HepG2 (cell line): Measurements from ENCODE around the gene CLDN9. TPM values are rescaled to one million over a fixed set of nuclear protein-coding genes. Genes with fewer than 3 reads are reported as not detected.

Experiments
- ATAC-seq: fragments of 200-7000 bp; cut with Tn5 transposase; 3 replicates; pipeline ENCODE4 v1.9.1; 2020; ENCODE audit warnings: mild to moderate bottlenecking, moderate library complexity
- BruUV-seq: library from RNA; stranded (reverse); fragments of 400-500 nt; replicated peaks from 2 replicates; lab custom pipeline; 2021; lab: Mats Ljungman, UMichigan
- CTCF ChIA-PET: fragments of 300-600 bp; formaldehyde crosslinking; extraction: SDS; loops from one replicate; lab custom pipeline; 2021; ENCODE audit warnings: low total read pairs, inconsistent platforms, low intra/inter-chr PET ratio; lab: Yijun Ruan, JAX
- POLR2A ChIA-PET: fragments of 350-600 bp; sonication (Branson Sonifier 250); formaldehyde crosslinking; loops from one replicate; lab custom pipeline; 2020; ENCODE audit warnings: antibody characterized with exemption, inconsistent platforms; lab: Yijun Ruan, JAX
- DNase-seq: peaks from one replicate; pipeline ENCODE4 v3.0.0-alpha.2; 2015; ENCODE audit warnings: low spot score
- FAIRE-seq: peaks from 3 replicates; lab custom pipeline; 2011; peaks lifted over from hg19 to GRCh38; lab: Jason Lieb, UNC
- H2AFZ ChIP-seq: one replicate; pipeline ENCODE4 v1.6.1; 2011; ENCODE audit warnings: low read length, inconsistent platforms
- H3K27ac ChIP-seq: fragments of 300-600 bp; 3 replicates; pipeline ENCODE4 v1.8.0; 2011; ENCODE audit warnings: mixed run types, mild to moderate bottlenecking, mixed read lengths, low read length, inconsistent platforms; ENCODE audit not compliant: insufficient read depth; ENCODE audit errors: extremely low read length
- H3K27me3 ChIP-seq, 2 experiments: fragments of 200-600 bp in 1 of 2; 2 replicates in 1 of 2; 3 replicates in 1 of 2; pipeline versions ENCODE4 v1.6.0 to v1.8.0; 2011; ENCODE audit warnings: low read length in 2 of 2, mild to moderate bottlenecking in 2 of 2, moderate library complexity in 2 of 2, inconsistent platforms in 1 of 2; ENCODE audit not compliant: insufficient read depth in 2 of 2, control insufficient read depth in 1 of 2
- H3K36me3 ChIP-seq, 2 experiments: fragments of 200-600 bp in 1 of 2; replicated peaks in 1 of 2; 2 replicates in 1 of 2; 3 replicates in 1 of 2; pipeline versions ENCODE4 v1.5.1 to v1.8.0; 2011; ENCODE audit warnings: low read length in 2 of 2, inconsistent platforms in 1 of 2; ENCODE audit not compliant: insufficient read depth in 2 of 2, control insufficient read depth in 1 of 2
- H3K4me1 ChIP-seq: 2 replicates; pipeline ENCODE4 v1.5.1; 2012; ENCODE audit warnings: low read length, inconsistent platforms; ENCODE audit not compliant: insufficient read depth
- H3K4me2 ChIP-seq: 2 replicates; pipeline ENCODE4 v1.6.0; 2011; ENCODE audit warnings: low read depth, low read length, inconsistent platforms
- H3K4me3 ChIP-seq, 3 experiments: fragments of 200-600 bp in 1 of 3; sonication (generic), shearing (Covaris generic) in 1 of 3; replicated peaks in 1 of 3; 2 replicates each; pipeline ENCODE4 v1.5.1; 2011 to 2016; ENCODE audit warnings: low read length in 3 of 3, inconsistent platforms in 2 of 3, low read depth in 2 of 3, mild to moderate bottlenecking in 2 of 3, control low read depth in 1 of 3, mixed read lengths in 1 of 3; ENCODE audit not compliant: insufficient read depth in 1 of 3
- H3K79me2 ChIP-seq: one replicate; pipeline ENCODE4 v1.6.1; 2011; ENCODE audit warnings: low read length, inconsistent platforms; ENCODE audit not compliant: insufficient read depth
- H3K9ac ChIP-seq: 2 replicates; pipeline ENCODE4 v1.6.0; 2011; ENCODE audit warnings: mild to moderate bottlenecking, low read depth, low read length, inconsistent platforms; ENCODE audit not compliant: insufficient read depth
- H3K9me3 ChIP-seq: 2 replicates; pipeline ENCODE4 v1.5.1; 2012; ENCODE audit warnings: mild to moderate bottlenecking, low read length
- H4K20me1 ChIP-seq: 2 replicates; pipeline ENCODE4 v1.6.0; 2011; ENCODE audit warnings: inconsistent platforms, mild to moderate bottlenecking, low read length, moderate library complexity; ENCODE audit not compliant: insufficient read depth
- ARNTL ChIP-seq: sonication (generic); formaldehyde crosslinking; IDR thresholded peaks from 2 replicates; pipeline ENCODE4 v1.4.0; 2020; ENCODE audit warnings: mild to moderate bottlenecking, missing genetic modification reagents
- MAFF ChIP-seq: IDR thresholded peaks from 2 replicates; pipeline ENCODE4 v1.6.1; 2011; ENCODE audit warnings: low read depth, low read length, improper control_type of control experiment
- PITX1 ChIP-seq: sonication (generic); formaldehyde crosslinking; IDR thresholded peaks from 2 replicates; pipeline ENCODE4 v1.5.1; 2020; ENCODE audit warnings: mild to moderate bottlenecking, missing genetic modification reagents
- STAT5B ChIP-seq: sonication (generic); formaldehyde crosslinking; IDR thresholded peaks from 2 replicates; pipeline ENCODE4 v1.4.0; 2020; ENCODE audit warnings: missing genetic modification reagents
- TEAD3 ChIP-seq: optimal IDR thresholded peaks from 2 replicates; pipeline ENCODE3; 2016; ENCODE audit warnings: borderline replicate concordance
- ZBTB20 ChIP-seq: sonication (generic); formaldehyde crosslinking; IDR thresholded peaks from 2 replicates; pipeline ENCODE4 v1.8.1; 2023; ENCODE audit warnings: missing genetic modification reagents, low read depth, mild to moderate bottlenecking, borderline replicate concordance
- ZBTB42 ChIP-seq: sonication (generic); formaldehyde crosslinking; IDR thresholded peaks from 2 replicates; pipeline ENCODE4 v1.5.0; 2020; ENCODE audit warnings: mild to moderate bottlenecking, missing genetic modification reagents
- ZNF296 ChIP-seq: sonication (generic); formaldehyde crosslinking; conservative IDR thresholded peaks from 2 replicates; pipeline ENCODE4 v1.5.0; 2020; ENCODE audit warnings: mild to moderate bottlenecking, missing genetic modification reagents
- ZNF660 ChIP-seq: sonication (generic); formaldehyde crosslinking; IDR thresholded peaks from 2 replicates; pipeline ENCODE4 v1.5.1; 2020; ENCODE audit warnings: mild to moderate bottlenecking, low read depth, missing genetic modification reagents, borderline replicate concordance
- ZSCAN29 ChIP-seq: sonication (generic); formaldehyde crosslinking; conservative IDR thresholded peaks from 2 replicates; pipeline ENCODE4 v1.4.0; 2020; ENCODE audit warnings: mild to moderate bottlenecking, missing genetic modification reagents
- WGBS: methylation state at CpG from one replicate; pipeline ENCODE4 v1.1.6; 2017; ENCODE audit warnings: low lambda C conversion rate; 5-methylcytosine and 5-hydroxymethylcytosine counted together
- in situ Hi-C: cut with HindIII; loops from 2 replicates; pipeline ENCODE4 v1.10.0; 2017; ENCODE audit warnings: low pct_unique_long_range_greater_than_20kb; ENCODE audit not compliant: extremely low pct_ligation_motif_present
- intact Hi-C: fragments of 100-400 bp; cut with micrococcal nuclease; formaldehyde crosslinking; loops from one replicate; pipeline ENCODE4 v1.10.0; 2022; ENCODE audit not compliant: unreplicated experiment
- polyA plus RNA-seq, 8 experiments: library from polyadenylated mRNA; depleted of rRNA in 3 of 8; stranded (reverse) in 7 of 8; unstranded in 1 of 8; fragments of >200 nt; fragmentation: Illumina TruSeq in 4 of 8; extraction: Trizol in 4 of 8; gene quantifications; 2 replicates each; pipeline versions ENCODE4 v1.2.1 to v1.2.3, GENCODE V29; 2011 to 2016; ENCODE audit warnings: low read depth in 4 of 8, missing spikeins in 1 of 8, mixed read lengths in 1 of 8; ENCODE audit not compliant: insufficient read depth in 1 of 8
- total RNA-seq, 5 experiments: library from RNA; depleted of rRNA; stranded (reverse); fragments of >200 nt; fragmentation: Illumina TruSeq; extraction: Trizol; gene quantifications; 2 replicates each; pipeline ENCODE4 v1.2.3, GENCODE V29; 2016; ENCODE audit warnings: low read depth in 1 of 5
- TF ChIP-seq, protein P1 (sequence below): sonication (generic); formaldehyde crosslinking; IDR thresholded peaks from 2 replicates; pipeline ENCODE4 v1.8.1; 2022; ENCODE audit warnings: low read depth, mild to moderate bottlenecking, missing genetic modification reagents
- TF ChIP-seq, protein P2 (sequence below): sonication (generic); formaldehyde crosslinking; IDR thresholded peaks from 2 replicates; pipeline ENCODE4 v1.4.0; 2020; ENCODE audit warnings: missing genetic modification reagents; ENCODE audit errors: not compliant biosample characterization
- TF ChIP-seq, protein P3 (sequence below): sonication (generic); formaldehyde crosslinking; IDR thresholded peaks from 2 replicates; pipeline ENCODE4 v1.8.0; 2022; ENCODE audit warnings: mild to moderate bottlenecking, missing genetic modification reagents, moderate library complexity
- TF ChIP-seq, protein P4 (sequence below): sonication (generic); formaldehyde crosslinking; IDR thresholded peaks from 2 replicates; pipeline ENCODE4 v1.5.1; 2020; ENCODE audit warnings: missing genetic modification reagents, mild to moderate bottlenecking, borderline replicate concordance

Gene CLDN9
- total and polyA plus RNA-seq, 2 of the 13 experiments (the other 11 are each of a cell fraction or from before 2014, with no cell fraction given), result 0.15 to 0.26 TPM

- TF ChIP-seq STAT5B (CRISPR knock-in tag), result no peak
- TF ChIP-seq ZBTB20 (CRISPR knock-in tag), result no peak
- TF ChIP-seq, protein P1, sequence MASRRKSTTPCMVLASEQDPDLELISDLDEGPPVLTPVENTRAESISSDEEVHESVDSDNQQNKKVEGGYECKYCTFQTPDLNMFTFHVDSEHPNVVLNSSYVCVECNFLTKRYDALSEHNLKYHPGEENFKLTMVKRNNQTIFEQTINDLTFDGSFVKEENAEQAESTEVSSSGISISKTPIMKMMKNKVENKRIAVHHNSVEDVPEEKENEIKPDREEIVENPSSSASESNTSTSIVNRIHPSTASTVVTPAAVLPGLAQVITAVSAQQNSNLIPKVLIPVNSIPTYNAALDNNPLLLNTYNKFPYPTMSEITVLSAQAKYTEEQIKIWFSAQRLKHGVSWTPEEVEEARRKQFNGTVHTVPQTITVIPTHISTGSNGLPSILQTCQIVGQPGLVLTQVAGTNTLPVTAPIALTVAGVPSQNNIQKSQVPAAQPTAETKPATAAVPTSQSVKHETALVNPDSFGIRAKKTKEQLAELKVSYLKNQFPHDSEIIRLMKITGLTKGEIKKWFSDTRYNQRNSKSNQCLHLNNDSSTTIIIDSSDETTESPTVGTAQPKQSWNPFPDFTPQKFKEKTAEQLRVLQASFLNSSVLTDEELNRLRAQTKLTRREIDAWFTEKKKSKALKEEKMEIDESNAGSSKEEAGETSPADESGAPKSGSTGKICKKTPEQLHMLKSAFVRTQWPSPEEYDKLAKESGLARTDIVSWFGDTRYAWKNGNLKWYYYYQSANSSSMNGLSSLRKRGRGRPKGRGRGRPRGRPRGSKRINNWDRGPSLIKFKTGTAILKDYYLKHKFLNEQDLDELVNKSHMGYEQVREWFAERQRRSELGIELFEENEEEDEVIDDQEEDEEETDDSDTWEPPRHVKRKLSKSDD (CRISPR knock-in tag), result no peak
- TF ChIP-seq, protein P2, sequence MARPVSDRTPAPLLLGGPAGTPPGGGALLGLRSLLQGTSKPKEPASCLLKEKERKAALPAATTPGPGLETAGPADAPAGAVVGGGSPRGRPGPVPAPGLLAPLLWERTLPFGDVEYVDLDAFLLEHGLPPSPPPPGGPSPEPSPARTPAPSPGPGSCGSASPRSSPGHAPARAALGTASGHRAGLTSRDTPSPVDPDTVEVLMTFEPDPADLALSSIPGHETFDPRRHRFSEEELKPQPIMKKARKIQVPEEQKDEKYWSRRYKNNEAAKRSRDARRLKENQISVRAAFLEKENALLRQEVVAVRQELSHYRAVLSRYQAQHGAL (CRISPR knock-in tag), result no peak
- TF ChIP-seq ZNF660 (CRISPR knock-in tag), result no peak
- TF ChIP-seq ARNTL, result no peak
- no peak for TF ChIP-seq TEAD3 (CRISPR knock-in tag)
- TF ChIP-seq ZNF296, result no peak
Measured at GRCh38 chr16:3022684-3023414, 10.1 kb downstream of the CLDN9 start (continued).

DNA sequence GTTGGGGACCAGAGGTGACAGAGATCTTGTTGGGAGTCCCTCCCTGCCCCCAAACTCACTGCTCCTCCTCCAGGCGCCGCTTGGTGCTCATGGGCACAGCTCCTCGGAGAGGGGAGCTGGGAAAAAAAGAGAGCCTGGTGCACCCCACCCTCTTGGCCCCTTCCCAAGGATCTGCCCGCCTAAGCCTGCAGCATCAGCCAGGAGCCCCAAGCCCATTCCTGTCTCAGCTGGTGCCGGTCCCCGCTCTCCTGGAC, 10.6 kb downstream of the CLDN9 start:
- in situ Hi-C loops (no loop called here), intact Hi-C loops (no loop called here)
- Histone ChIP-seq H4K20me1 (peaks cover 31% of the 10 kb centered on the region; the same call in 1 of the 2 replicates), H3K4me1 (peaks cover 50% of the 10 kb centered on the region), H3K27ac (peak overlapping the region; percentile 93), H3K9ac (peak overlapping the region; percentile 99), H3K4me3 (peak overlapping the region; percentile 62 to 93 (median 65)), H3K79me2 (peaks cover 5% of the 10 kb centered on the region), H3K36me3 (peaks cover 16 to 17% of the 10 kb centered on the region in 2 experiments; a peak in 4 of 5 replicates), H3K27me3 (no peaks in the 10 kb centered on the region; a peak in 2 of 5 replicates), H3K9me3 (no peaks in the 10 kb centered on the region), H2AFZ (no peak overlapping the region), H3K4me2 (peak overlapping the region; percentile 85)
- no peak for DNase-seq
- no CpG with 5 or more reads among the region's 6 CpGs for WGBS
- POLR2A ChIA-PET, result interaction anchor here (1.2 to 18.8 kb wide), 13 partner anchors 8 to 271 kb away, joined by 3 to 750 read pairs (median 4); partner anchors contain the start of genes CLDN9, IL32, KREMEN2 and PKMYT1
- BruUV-seq, result no TSS peak
- no peak for FAIRE-seq
- no peak for ATAC-seq
- CTCF ChIA-PET, result no interaction called here
- TF ChIP-seq PITX1 (CRISPR knock-in tag) (0 out of 2 replicates have a peak, but pooled peaks have one; percentile 13), ZSCAN29 (no peak), MAFF (no peak), ZBTB42 (CRISPR knock-in tag) (no peak)
- TF ChIP-seq, protein P3, sequence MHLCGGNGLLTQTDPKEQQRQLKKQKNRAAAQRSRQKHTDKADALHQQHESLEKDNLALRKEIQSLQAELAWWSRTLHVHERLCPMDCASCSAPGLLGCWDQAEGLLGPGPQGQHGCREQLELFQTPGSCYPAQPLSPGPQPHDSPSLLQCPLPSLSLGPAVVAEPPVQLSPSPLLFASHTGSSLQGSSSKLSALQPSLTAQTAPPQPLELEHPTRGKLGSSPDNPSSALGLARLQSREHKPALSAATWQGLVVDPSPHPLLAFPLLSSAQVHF, result no peak
- TF ChIP-seq, protein P4, sequence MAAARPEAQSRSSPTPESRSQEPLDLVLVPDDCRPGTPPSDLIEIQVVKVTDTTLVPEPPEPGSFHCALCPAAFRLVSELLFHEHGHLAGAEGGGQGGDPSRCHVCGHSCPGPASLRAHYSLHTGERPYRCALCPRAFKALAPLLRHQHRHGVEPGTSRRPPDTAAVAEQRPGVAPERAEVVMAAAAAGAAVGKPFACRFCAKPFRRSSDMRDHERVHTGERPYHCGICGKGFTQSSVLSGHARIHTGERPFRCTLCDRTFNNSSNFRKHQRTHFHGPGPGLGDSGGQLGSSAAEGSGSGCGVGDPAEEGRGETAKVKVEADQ (CRISPR knock-in tag), result no peak
